OCI-LY1 (cell line): ENCODE results near the gene SHROOM3.

Experiments
- H2AFZ ChIP-seq: fragments of 200-600 bp; sonication (generic), shearing (Covaris generic); 2 replicates; pipeline ENCODE4 v1.6.0; 2014; ENCODE audit warnings: antibody characterized with exemption, mild to moderate bottlenecking, low read length
- H3F3A ChIP-seq: fragments of 200-600 bp; sonication (generic), shearing (Covaris generic); 2 replicates; pipeline ENCODE4 v1.6.0; 2014; ENCODE audit warnings: mild to moderate bottlenecking, antibody characterized with exemption, low read length, moderate library complexity; ENCODE audit not compliant: insufficient read depth
- H3K27ac ChIP-seq: fragments of 200-600 bp; sonication (generic); 2 replicates; pipeline ENCODE4 v1.5.1; 2014; ENCODE audit warnings: low read length, mixed run types, mild to moderate bottlenecking, low read depth; ENCODE audit not compliant: poor library complexity, severe bottlenecking
- H3K27me3 ChIP-seq: fragments of 200-600 bp; sonication (generic); 2 replicates; pipeline ENCODE4 v1.6.0; 2014; ENCODE audit warnings: antibody characterized with exemption, mild to moderate bottlenecking, low read length, moderate library complexity; ENCODE audit not compliant: insufficient read depth
- H3K36me3 ChIP-seq: fragments of 200-600 bp; sonication (generic); 2 replicates; pipeline ENCODE4 v1.6.1; 2014; ENCODE audit warnings: mild to moderate bottlenecking, antibody characterized with exemption, low read length, moderate library complexity, mixed read lengths; ENCODE audit not compliant: insufficient read depth
- H3K4me1 ChIP-seq: fragments of 200-600 bp; sonication (generic); 2 replicates; pipeline ENCODE4 v1.5.1; 2014; ENCODE audit warnings: mild to moderate bottlenecking, low read length, moderate library complexity; ENCODE audit not compliant: insufficient read depth, severe bottlenecking
- H3K4me2 ChIP-seq: fragments of 200-600 bp; sonication (generic), shearing (Covaris generic); 2 replicates; pipeline ENCODE4 v1.6.1; 2014; ENCODE audit warnings: low read length
- H3K4me3 ChIP-seq: fragments of 200-600 bp; sonication (generic); 2 replicates; pipeline ENCODE4 v1.5.1; 2014; ENCODE audit warnings: low read length, low read depth, mild to moderate bottlenecking, mixed read lengths; ENCODE audit not compliant: poor library complexity, severe bottlenecking
- H3K79me2 ChIP-seq: fragments of 200-600 bp; shearing (Covaris generic); 2 replicates; pipeline ENCODE4 v1.6.1; 2016; ENCODE audit warnings: mixed run types, low read length, mixed read lengths; ENCODE audit not compliant: insufficient read depth
- H3K9ac ChIP-seq: fragments of 200-600 bp; sonication (generic), shearing (Covaris generic); 2 replicates; pipeline ENCODE4 v1.6.1; 2014; ENCODE audit warnings: mild to moderate bottlenecking, low read length, mixed read lengths
- H3K9me2 ChIP-seq: fragments of 200-600 bp; sonication (generic), shearing (Covaris generic); 2 replicates; pipeline ENCODE4 v1.6.1; 2014; ENCODE audit warnings: low read depth, mild to moderate bottlenecking, low read length, mixed read lengths
- H3K9me3 ChIP-seq: fragments of 200-600 bp; shearing (Covaris generic); 2 replicates; pipeline ENCODE4 v1.6.1; 2014; ENCODE audit warnings: low read length, mixed read lengths
- H4K20me1 ChIP-seq: fragments of 200-600 bp; sonication (generic), shearing (Covaris generic); 2 replicates; pipeline ENCODE4 v1.6.0; 2016; ENCODE audit warnings: mild to moderate bottlenecking, low read length; ENCODE audit not compliant: insufficient read depth
- CTCF ChIP-seq: fragments of 200-600 bp; sonication (generic), shearing (Covaris generic); IDR thresholded peaks from 2 replicates; pipeline ENCODE4 v1.5.1; 2017; ENCODE audit warnings: mild to moderate bottlenecking, antibody characterized with exemption, low read length, moderate library complexity, mixed read lengths
- EZH2 ChIP-seq: fragments of 200-600 bp; sonication (generic), shearing (Covaris generic); IDR thresholded peaks from 2 replicates; pipeline ENCODE4 v1.8.0; 2017; ENCODE audit warnings: borderline replicate concordance, mixed run types, mild to moderate bottlenecking, antibody characterized with exemption, low read length, moderate library complexity, mixed read lengths

The SHROOM3 gene

GRCh38 chr4:76470532-76470931 lies 35.5 kb downstream of the SHROOM3 start:
- Histone ChIP-seq H3K4me1 (no peaks in the 10 kb centered on the region), H3K27ac (no peak overlapping the region), H3K4me3 (no peak overlapping the region), H3F3A (no peaks in the 10 kb centered on the region), H3K9me2 (no peaks in the 10 kb centered on the region), H3K9ac (no peak overlapping the region), H3K4me2 (no peak overlapping the region), H3K9me3 (no peaks in the 10 kb centered on the region), H3K36me3 (no peaks in the 10 kb centered on the region), H3K79me2 (no peaks in the 10 kb centered on the region), H3K27me3 (no peaks in the 10 kb centered on the region), H4K20me1 (no peaks in the 10 kb centered on the region), H2AFZ (no peak overlapping the region)
- TF ChIP-seq CTCF (no peak), EZH2 (no peak)

- H3K36me3 ChIP-seq: no peaks in the 10 kb centered on the region
- no peak overlapping the region for H3K9ac ChIP-seq
- H3F3A ChIP-seq: no peaks in the 10 kb centered on the region
- no peak overlapping the region for H2AFZ ChIP-seq
- H3K9me3 ChIP-seq: no peaks in the 10 kb centered on the region
- H3K27ac ChIP-seq: no peak overlapping the region
- H3K4me3 ChIP-seq: no peak overlapping the region
- H3K79me2 ChIP-seq: no peaks in the 10 kb centered on the region
- H3K9me2 ChIP-seq: no peaks in the 10 kb centered on the region
- H4K20me1 ChIP-seq: no peaks in the 10 kb centered on the region
- no peak for TF ChIP-seq CTCF
- TF ChIP-seq EZH2: no peak
- H3K4me1 ChIP-seq: no peaks in the 10 kb centered on the region
- H3K27me3 ChIP-seq: no peaks in the 10 kb centered on the region
- no peak overlapping the region for H3K4me2 ChIP-seq
Observed at GRCh38 chr4:76476571-76476970, 41.5 kb downstream of the SHROOM3 start.

GRCh38 chr4:76484654-76485053 lies 49.6 kb downstream of the SHROOM3 start:
- Histone ChIP-seq H3K36me3 (no peaks in the 10 kb centered on the region), H3K4me3 (no peak overlapping the region), H3K9me2 (no peaks in the 10 kb centered on the region), H3F3A (no peaks in the 10 kb centered on the region), H3K27me3 (no peaks in the 10 kb centered on the region), H4K20me1 (no peaks in the 10 kb centered on the region), H3K4me1 (no peaks in the 10 kb centered on the region), H3K27ac (no peak overlapping the region), H3K79me2 (no peaks in the 10 kb centered on the region), H3K9ac (no peak overlapping the region), H2AFZ (no peak overlapping the region), H3K4me2 (no peak overlapping the region), H3K9me3 (no peaks in the 10 kb centered on the region)
- TF ChIP-seq EZH2: no peak
- no peak for TF ChIP-seq CTCF
